Upper lobe of right lung (tissue), 1 donor: ENCODE data around the gene NCLN. TPM values are rescaled to one million over a fixed set of nuclear protein-coding genes. Genes with fewer than 3 reads are reported as not detected.

Experiments
- total RNA-seq: library from RNA; stranded (reverse); fragmentation: NEBNext Ultra II Directional; extraction: Animal tissue kit (Norgen Biotek cat#: 25700); gene quantifications from one replicate; pipeline ENCODE4 v1.2.1, GENCODE V29; 2021
- donor health status: DM: no; HTN: yes; CAD: no; lungs with severe emphysema.

Gene NCLN
- total RNA-seq, 1 donor from 2014 or later, result 71.4 TPM

Other genes with a start within 250 kb of the NCLN start
- gene ZNF77, start 241.0 kb upstream of the NCLN start, total RNA-seq, result 4.2 TPM
- gene TLE6, start 208.4 kb upstream of the NCLN start, total RNA-seq, result 6.7 TPM
- gene TLE2, start 156.7 kb upstream of the NCLN start, total RNA-seq, result 58.6 TPM
- 458 TPM for gene TLE5, start 123.4 kb upstream of the NCLN start, total RNA-seq
- 66.3 TPM for gene GNA11, start 91.6 kb upstream of the NCLN start, total RNA-seq
- gene GNA15, start 49.9 kb upstream of the NCLN start, total RNA-seq, result 18.6 TPM
- 22.3 TPM for gene S1PR4, start 7.2 kb upstream of the NCLN start, total RNA-seq
- gene CELF5, start 38.7 kb downstream of the NCLN start, total RNA-seq, result not detected
- gene NFIC, start 180.7 kb downstream of the NCLN start, total RNA-seq, result 150 TPM